Endothelial cell (in vitro differentiated cells): ENCODE measurements around the gene PNPO. TPM values are rescaled to one million over a fixed set of nuclear protein-coding genes. Genes with fewer than 3 reads are reported as not detected.

Source experiments
- DNase-seq: peaks from one replicate; pipeline ENCODE4 v3.0.0; 2021; ENCODE audit warnings: low spot score
- H3K27ac Mint-ChIP-seq: one replicate; pipeline ENCODE4 v1.8.0; 2021; ENCODE audit warnings: mixed read lengths, inconsistent platforms; ENCODE audit not compliant: unreplicated experiment
- H3K27me3 Mint-ChIP-seq: one replicate; pipeline ENCODE4 v1.8.0; 2021; ENCODE audit warnings: mild to moderate bottlenecking, moderate library complexity, mixed read lengths, inconsistent platforms; ENCODE audit not compliant: unreplicated experiment
- H3K36me3 Mint-ChIP-seq: one replicate; pipeline ENCODE4 v1.8.0; 2021; ENCODE audit warnings: mild to moderate bottlenecking, low read depth, mixed read lengths, inconsistent platforms; ENCODE audit not compliant: unreplicated experiment
- H3K4me1 Mint-ChIP-seq: one replicate; pipeline ENCODE4 v1.8.0; 2021; ENCODE audit warnings: mild to moderate bottlenecking, mixed read lengths, inconsistent platforms; ENCODE audit not compliant: unreplicated experiment
- H3K4me3 Mint-ChIP-seq: one replicate; pipeline ENCODE4 v1.8.0; 2021; ENCODE audit warnings: mild to moderate bottlenecking, mixed read lengths, inconsistent platforms; ENCODE audit not compliant: unreplicated experiment
- H3K9me3 Mint-ChIP-seq: one replicate; pipeline ENCODE4 v1.8.0; 2021; ENCODE audit warnings: mixed read lengths, inconsistent platforms; ENCODE audit not compliant: unreplicated experiment
- CTCF ChIP-seq: fragments of 200-600 bp; sonication (generic); IDR thresholded peaks from one replicate; pipeline ENCODE4 v1.5.0; 2021; ENCODE audit warnings: antibody characterized with exemption; ENCODE audit not compliant: unreplicated experiment
- total RNA-seq: library from RNA; stranded (reverse); fragmentation: NEBNext Ultra II Directional; extraction: Animal tissue kit (Norgen Biotek cat#: 25700); gene quantifications from one replicate; pipeline ENCODE4 v1.2.1, GENCODE V29; 2021; ENCODE audit not compliant: unreplicated experiment

PNPO gene
- total RNA-seq, 1 donor from 2014 or later = 16.4 TPM

DNA sequence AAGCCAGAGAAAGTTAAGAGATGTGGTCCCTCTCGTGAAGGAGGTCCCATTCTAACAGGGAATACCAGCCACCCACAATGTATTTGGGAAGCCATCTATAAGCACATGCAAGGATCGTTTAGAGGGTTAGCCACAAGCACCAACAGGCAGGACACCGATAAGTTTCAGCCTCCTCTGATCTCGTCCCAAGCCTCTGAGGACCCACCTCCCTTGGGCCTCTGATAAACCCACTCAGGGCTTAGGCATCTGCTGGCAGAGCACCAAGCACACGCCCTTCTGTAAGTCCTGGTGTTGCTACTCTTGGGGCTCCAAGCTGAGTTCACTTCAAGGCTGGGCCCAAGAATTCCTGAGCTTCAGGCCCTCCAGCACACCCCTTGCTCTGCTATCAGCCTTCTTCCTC is 5.4 kb upstream of the PNPO start:
- H3K27me3 Mint-ChIP-seq = peaks cover 7% of the 10 kb centered on the region
- no peak for DNase-seq
- no peak overlapping the region for H3K4me3 Mint-ChIP-seq
- no peak for TF ChIP-seq CTCF
- no peak overlapping the region for H3K27ac Mint-ChIP-seq
- H3K9me3 Mint-ChIP-seq = no peaks in the 10 kb centered on the region
- no peaks in the 10 kb centered on the region for H3K36me3 Mint-ChIP-seq
- H3K4me1 Mint-ChIP-seq = peaks cover 2% of the 10 kb centered on the region

- H3K36me3 Mint-ChIP-seq = no peaks in the 10 kb centered on the region
- no peaks in the 10 kb centered on the region for H3K9me3 Mint-ChIP-seq
- H3K27me3 Mint-ChIP-seq = peaks cover 9% of the 10 kb centered on the region
- no peak overlapping the region for H3K4me3 Mint-ChIP-seq
- DNase-seq = no peak
- H3K4me1 Mint-ChIP-seq = peaks cover 13% of the 10 kb centered on the region
- no peak overlapping the region for H3K27ac Mint-ChIP-seq
- no peak for TF ChIP-seq CTCF
These were observed 3.4 kb upstream of the PNPO start for GRCh38 chr17:47937941-47938340.

DNA sequence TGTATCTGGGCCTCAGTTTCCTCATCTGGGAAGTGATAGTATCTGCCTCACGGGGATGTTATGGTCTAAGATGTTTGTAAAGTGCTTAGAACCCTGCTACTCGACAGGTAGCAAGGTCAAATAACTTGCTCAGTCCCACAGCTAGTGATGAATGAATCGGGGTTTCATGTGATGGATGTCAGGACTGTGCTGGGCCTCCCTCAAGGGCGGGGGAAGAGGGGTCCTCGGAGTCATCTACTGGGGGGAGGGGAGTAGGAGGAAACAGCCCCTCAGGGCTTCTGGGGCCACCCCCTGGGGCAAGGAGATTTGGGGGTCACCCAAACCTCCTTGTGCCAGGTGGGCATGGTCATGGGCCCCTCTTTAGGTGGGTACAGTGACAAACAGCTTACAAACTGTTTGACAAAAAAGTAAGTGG is 732 bp downstream of the PNPO start:
- H3K9me3 Mint-ChIP-seq = no peaks in the 10 kb centered on the region
- TF ChIP-seq CTCF = no peak
- H3K4me1 Mint-ChIP-seq = peaks cover 13% of the 10 kb centered on the region
- H3K27me3 Mint-ChIP-seq = peaks cover 11% of the 10 kb centered on the region
- H3K4me3 Mint-ChIP-seq = peak overlapping the region; percentile 89
- no peak for DNase-seq
- no peak overlapping the region for H3K27ac Mint-ChIP-seq
- peaks cover 4% of the 10 kb centered on the region for H3K36me3 Mint-ChIP-seq

GRCh38 chr17:47942568-47942967 is 1.2 kb downstream of the PNPO start:
- no peak for DNase-seq
- Mint-ChIP-seq H3K4me3 (peak overlapping the region; percentile 89), H3K4me1 (peaks cover 13% of the 10 kb centered on the region), H3K27ac (no peak overlapping the region), H3K9me3 (no peaks in the 10 kb centered on the region), H3K36me3 (peaks cover 4% of the 10 kb centered on the region), H3K27me3 (peaks cover 11% of the 10 kb centered on the region)
- no peak for TF ChIP-seq CTCF

DNA sequence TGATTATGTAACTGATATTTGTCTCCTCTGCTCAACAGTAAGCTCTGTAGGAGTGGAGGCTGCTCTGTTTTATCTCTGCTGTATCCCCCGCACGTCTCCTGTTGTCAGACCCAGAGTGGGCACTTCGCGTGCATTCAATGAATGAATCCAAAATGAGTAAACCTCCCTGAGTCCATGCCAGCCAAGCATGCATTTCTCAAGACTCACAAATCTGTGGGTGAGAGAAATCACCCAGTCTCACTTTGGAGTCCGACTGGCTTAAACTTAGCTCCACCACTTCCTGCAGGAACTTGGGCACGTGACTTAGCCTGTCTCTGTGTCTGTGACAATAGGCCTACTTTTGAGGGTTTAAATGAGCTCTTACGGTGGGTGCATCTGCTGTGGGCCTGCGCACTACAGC is 3.7 kb downstream of the PNPO start:
- Mint-ChIP-seq H3K9me3 (no peaks in the 10 kb centered on the region), H3K4me1 (peaks cover 23% of the 10 kb centered on the region), H3K36me3 (peaks cover 4% of the 10 kb centered on the region), H3K4me3 (no peak overlapping the region), H3K27ac (no peak overlapping the region), H3K27me3 (peaks cover 14% of the 10 kb centered on the region)
- TF ChIP-seq CTCF = no peak
- no peak for DNase-seq
